ENCODE results near the gene QRFPR.
"Not testable (repeated sequence)": the region's sequence is repeated elsewhere in the genome, so short reads cannot be mapped to it uniquely, and the experiment has no call there.

Gene QRFPR

DNA sequence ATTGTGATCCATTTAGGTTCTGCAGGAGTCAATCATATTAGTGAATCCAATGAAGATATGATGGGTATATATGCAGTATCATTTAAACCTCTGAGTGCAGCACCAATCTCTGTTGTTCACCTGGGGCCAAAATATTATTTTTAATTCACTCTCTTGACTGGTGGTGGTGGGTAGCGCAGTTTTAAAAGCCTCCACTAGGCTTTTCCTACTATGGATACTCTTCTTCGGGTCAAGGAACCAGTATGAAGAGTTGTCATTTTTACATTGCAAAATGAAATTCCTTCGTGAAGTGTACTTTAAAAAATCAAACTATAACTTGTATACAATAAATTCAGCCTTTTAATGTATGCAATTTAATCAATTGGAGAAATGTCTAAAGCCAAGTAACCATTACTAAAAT, 56.5 kb downstream of the QRFPR start:
- no peak overlapping the region for H3K4me3 ChIP-seq (ENCODE audit: low read depth, low read length)
- TF ChIP-seq, protein P1, sequence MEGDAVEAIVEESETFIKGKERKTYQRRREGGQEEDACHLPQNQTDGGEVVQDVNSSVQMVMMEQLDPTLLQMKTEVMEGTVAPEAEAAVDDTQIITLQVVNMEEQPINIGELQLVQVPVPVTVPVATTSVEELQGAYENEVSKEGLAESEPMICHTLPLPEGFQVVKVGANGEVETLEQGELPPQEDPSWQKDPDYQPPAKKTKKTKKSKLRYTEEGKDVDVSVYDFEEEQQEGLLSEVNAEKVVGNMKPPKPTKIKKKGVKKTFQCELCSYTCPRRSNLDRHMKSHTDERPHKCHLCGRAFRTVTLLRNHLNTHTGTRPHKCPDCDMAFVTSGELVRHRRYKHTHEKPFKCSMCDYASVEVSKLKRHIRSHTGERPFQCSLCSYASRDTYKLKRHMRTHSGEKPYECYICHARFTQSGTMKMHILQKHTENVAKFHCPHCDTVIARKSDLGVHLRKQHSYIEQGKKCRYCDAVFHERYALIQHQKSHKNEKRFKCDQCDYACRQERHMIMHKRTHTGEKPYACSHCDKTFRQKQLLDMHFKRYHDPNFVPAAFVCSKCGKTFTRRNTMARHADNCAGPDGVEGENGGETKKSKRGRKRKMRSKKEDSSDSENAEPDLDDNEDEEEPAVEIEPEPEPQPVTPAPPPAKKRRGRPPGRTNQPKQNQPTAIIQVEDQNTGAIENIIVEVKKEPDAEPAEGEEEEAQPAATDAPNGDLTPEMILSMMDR (IDR thresholded peaks at IDR 0.05; ENCODE audit: borderline replicate concordance, insufficient read depth, low read depth, low read length): no peak

DNA sequence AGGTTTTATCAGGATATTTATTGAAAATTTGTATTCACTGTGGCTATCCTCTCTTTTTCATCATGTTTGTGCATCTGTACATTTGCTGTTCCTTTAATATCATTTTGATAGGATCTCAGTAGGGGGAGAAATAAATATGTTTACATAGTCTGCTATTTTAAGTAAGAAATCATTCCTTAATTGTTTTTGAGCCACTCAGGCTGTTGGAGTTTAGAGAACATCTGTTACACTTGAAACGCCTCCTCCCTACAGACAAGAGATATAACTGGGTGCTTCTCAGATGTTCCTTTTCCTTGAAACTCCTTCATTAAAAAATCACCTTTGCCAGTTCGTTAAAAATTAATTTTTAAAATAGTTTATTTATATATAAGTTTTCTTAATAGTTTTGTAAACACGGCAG, 59.4 kb downstream of the QRFPR start:
- H3K4me3 ChIP-seq (ENCODE audit: low read depth, low read length): no peak overlapping the region
- TF ChIP-seq, protein P1 (IDR thresholded peaks at IDR 0.05; ENCODE audit: borderline replicate concordance, insufficient read depth, low read depth, low read length): no peak

DNA sequence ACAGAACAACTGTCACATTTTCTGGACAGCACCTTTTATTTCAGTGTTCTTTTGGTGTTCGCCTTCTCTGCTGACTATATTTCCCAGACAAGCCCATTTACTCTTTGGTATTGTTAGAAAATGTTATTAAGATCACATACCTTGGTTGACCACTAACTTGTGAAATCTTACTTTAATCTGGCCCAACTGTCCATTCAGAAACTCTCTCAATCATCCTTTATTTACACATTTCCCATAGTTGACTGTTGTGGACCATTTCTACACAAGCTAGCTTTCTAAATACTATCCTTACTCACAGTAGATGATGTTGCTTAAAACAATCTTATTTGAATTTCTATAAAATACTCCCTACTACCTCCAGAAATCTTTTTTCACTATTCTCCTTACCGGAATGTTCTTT, 64.7 kb downstream of the QRFPR start:
- H3K4me3 ChIP-seq (ENCODE audit: low read depth, low read length): no peak overlapping the region
- TF ChIP-seq, protein P1 (IDR thresholded peaks at IDR 0.05; ENCODE audit: borderline replicate concordance, insufficient read depth, low read depth, low read length): no peak

DNA sequence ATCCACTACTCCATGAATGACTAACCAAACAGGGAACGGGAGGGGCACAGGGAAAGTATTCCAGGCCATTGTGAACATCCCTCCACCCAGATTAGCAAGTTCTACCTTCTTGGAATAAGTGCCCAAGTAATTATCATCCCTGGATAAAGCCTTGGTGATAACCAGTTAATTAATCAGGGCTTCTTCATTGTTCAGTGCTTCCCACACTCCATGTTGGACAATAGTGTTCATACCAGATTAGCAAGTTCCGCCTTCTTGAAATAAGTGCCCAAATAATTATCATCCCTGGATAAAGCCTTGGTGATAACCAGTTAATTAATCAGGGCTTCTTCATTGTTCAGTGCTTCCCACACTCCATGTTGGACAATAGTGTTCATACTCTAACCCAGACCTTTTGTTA, 67.4 kb downstream of the QRFPR start:
- H3K4me3 ChIP-seq (ENCODE audit: low read depth, low read length): not testable (repeated sequence)

DNA sequence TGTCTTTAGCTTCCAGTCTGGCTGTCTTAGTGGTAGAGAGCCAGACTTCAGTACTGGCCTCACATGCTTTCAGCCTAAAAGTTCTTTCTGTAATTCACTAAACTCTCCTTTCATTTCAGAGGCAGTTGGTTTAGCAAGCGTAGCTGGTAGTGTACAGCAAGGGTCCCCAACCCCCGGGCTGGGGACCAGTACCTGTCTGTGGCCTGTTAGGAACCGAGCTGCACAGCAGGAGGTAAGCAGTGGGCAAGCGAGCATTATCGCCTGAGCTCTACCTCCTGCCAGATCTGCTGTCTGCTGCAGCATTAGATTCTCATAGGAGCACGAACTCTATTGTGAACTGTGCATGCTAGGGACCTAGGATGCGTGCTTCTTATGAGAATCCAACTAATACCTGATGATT, 72.0 kb downstream of the QRFPR start:
- TF ChIP-seq, protein P1 (IDR thresholded peaks at IDR 0.05; ENCODE audit: borderline replicate concordance, insufficient read depth, low read depth, low read length): no peak
- H3K4me3 ChIP-seq (ENCODE audit: low read depth, low read length): no peak overlapping the region

DNA sequence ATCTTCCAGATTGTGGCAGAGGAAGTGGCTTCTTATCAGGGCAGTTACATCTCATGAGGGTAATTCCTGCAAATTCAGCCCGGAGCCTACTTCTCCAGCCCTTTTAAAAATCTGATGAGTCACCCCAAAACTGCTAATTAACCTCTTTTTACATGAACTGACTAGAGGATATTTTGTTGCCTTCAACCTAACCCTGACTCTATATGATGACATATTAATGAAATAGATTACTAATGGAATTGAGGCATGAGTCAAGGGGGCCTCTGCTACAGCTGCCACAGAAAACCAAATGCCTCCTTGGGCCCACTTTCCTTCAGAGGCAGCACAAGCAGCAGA, 72.5 kb downstream of the QRFPR start:
- TF ChIP-seq, protein P1 (IDR thresholded peaks at IDR 0.05; ENCODE audit: borderline replicate concordance, insufficient read depth, low read depth, low read length): no peak
- H3K4me3 ChIP-seq (ENCODE audit: low read depth, low read length): no peak overlapping the region

DNA sequence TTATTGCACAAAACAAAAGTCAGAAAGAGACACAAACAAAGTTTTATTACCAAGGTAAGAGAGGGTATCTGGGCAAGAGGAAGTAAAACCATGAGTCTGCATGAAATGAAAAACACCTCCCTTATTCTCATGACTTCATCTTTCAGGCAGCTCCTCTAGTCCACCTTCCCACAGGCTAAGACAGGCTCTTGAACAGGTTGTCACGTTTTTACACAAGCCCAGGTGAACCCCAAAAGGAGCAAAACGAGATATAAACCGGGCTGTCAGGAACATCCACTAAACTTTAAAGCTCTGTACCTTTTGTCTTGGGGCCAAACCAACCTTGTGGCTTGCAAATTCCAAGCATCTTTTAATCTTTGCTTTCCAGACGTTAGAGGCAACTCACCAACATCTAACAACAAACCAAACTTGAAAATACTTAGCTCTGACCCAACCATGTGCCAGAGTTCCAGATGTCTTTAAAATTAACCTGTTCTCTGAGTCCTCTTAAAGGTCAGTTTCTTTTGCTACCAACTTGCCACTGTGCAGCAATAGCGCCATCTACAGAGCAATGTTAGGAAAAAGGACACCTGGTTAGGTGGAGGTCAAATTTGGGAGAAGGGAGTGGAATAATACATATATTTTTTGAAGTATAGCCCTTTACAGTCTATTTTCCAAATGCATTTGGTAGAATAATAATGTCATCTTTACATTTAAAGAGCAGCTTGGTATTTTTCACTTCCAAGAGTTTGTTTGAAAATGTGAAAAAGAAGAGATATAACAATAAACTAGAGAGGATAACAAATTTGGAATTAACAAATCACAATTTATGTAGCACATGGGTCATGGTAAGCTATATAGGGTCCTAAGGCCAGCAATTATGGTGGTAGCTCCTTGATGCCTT, 73.1 kb downstream of the QRFPR start:
- TF ChIP-seq, protein P1 (IDR thresholded peaks at IDR 0.05; ENCODE audit: borderline replicate concordance, insufficient read depth, low read depth, low read length): peak; percentile 73
- H3K4me3 ChIP-seq (ENCODE audit: low read depth, low read length): no peak overlapping the region

All from GM12875 (cell line).